B cell (primary cell): ENCODE data around the gene KCNMB2.

Source experiments
- EZH2 ChIP-seq: IDR thresholded peaks from 2 replicates; pipeline ENCODE4 v1.6.1; 2012; ENCODE audit warnings: borderline replicate concordance, low read depth, mild to moderate bottlenecking, moderate library complexity, low read length; ENCODE audit not compliant: insufficient read depth, poor library complexity, severe bottlenecking
- TF ChIP-seq, protein P1 (sequence below): fragments of 200-600 bp; IDR thresholded peaks from one replicate; pipeline ENCODE4 v1.8.0; 2022; ENCODE audit warnings: antibody characterized with exemption, mild to moderate bottlenecking

GRCh38 chr3:178807694-178808093, 271.5 kb downstream of the KCNMB2 start:
- TF ChIP-seq, protein P1, sequence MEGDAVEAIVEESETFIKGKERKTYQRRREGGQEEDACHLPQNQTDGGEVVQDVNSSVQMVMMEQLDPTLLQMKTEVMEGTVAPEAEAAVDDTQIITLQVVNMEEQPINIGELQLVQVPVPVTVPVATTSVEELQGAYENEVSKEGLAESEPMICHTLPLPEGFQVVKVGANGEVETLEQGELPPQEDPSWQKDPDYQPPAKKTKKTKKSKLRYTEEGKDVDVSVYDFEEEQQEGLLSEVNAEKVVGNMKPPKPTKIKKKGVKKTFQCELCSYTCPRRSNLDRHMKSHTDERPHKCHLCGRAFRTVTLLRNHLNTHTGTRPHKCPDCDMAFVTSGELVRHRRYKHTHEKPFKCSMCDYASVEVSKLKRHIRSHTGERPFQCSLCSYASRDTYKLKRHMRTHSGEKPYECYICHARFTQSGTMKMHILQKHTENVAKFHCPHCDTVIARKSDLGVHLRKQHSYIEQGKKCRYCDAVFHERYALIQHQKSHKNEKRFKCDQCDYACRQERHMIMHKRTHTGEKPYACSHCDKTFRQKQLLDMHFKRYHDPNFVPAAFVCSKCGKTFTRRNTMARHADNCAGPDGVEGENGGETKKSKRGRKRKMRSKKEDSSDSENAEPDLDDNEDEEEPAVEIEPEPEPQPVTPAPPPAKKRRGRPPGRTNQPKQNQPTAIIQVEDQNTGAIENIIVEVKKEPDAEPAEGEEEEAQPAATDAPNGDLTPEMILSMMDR = no peak
- no peak for TF ChIP-seq EZH2
